ENCODE results near the gene CDK14.
A peak's percentile ranks its signal among the peaks of the same experiment; 100 is the strongest.
"Not testable (repeated sequence)": the region's sequence is repeated elsewhere in the genome, so short reads cannot be mapped to it uniquely, and the experiment has no call there.

CDK14 gene

DNA sequence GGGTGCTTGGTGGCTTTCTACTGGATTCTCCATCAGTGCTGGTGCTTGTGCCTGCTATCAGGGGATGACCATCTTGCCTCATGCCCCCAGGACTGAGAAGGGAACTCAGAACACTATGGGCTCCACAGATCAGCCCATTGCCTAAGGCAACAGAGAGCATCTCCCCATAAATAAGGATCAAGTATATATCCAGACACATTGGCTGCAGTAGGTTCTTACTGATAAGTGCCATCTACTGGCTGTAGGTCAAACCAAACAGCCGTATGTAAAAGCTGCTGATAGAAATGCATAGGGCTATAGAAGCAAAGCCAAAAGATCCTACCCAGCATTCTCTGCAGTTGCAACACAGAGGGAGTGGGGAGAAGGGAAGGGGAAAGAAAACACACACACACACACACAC, 153.7 kb downstream of the CDK14 start:
- TF ChIP-seq, protein P1, sequence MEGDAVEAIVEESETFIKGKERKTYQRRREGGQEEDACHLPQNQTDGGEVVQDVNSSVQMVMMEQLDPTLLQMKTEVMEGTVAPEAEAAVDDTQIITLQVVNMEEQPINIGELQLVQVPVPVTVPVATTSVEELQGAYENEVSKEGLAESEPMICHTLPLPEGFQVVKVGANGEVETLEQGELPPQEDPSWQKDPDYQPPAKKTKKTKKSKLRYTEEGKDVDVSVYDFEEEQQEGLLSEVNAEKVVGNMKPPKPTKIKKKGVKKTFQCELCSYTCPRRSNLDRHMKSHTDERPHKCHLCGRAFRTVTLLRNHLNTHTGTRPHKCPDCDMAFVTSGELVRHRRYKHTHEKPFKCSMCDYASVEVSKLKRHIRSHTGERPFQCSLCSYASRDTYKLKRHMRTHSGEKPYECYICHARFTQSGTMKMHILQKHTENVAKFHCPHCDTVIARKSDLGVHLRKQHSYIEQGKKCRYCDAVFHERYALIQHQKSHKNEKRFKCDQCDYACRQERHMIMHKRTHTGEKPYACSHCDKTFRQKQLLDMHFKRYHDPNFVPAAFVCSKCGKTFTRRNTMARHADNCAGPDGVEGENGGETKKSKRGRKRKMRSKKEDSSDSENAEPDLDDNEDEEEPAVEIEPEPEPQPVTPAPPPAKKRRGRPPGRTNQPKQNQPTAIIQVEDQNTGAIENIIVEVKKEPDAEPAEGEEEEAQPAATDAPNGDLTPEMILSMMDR (IDR thresholded peaks at IDR 0.05; ENCODE audit: insufficient read depth, low read length, poor library complexity, severe bottlenecking), result peak; percentile 50

DNA sequence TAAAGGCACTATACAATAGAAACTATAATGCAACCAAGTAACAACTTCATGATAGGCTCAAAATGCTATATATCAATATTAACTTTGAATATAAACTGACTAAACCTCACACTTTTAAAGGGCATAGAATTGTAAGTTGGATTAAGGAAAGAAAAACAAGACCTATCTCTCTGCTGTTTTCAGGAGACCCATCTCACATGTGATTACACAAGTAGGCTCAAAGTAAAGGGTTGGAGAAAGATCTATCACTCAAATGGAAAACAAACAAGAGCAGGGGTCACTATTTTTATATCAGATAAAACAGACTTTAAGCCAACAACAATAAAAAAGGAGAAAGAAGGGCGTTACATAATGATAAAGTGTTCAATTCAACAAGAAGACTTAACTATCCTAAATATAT, 155.5 kb downstream of the CDK14 start:
- Histone ChIP-seq H3K27me3 (replicated peaks; ENCODE audit: control insufficient read depth, insufficient read depth, low read length) (no peaks in the 10 kb centered on the region), H3K4me3 (replicated peaks; ENCODE audit: low read depth, low read length) (no peak overlapping the region), H3K36me3 (ENCODE audit: control insufficient read depth, insufficient read depth, low read length) (no peaks in the 10 kb centered on the region)
- DNase-seq (ENCODE audit: extremely low read depth, insufficient read length), result no peak
- TF ChIP-seq, protein P1 (IDR thresholded peaks at IDR 0.05; ENCODE audit: insufficient read depth, low read length, poor library complexity, severe bottlenecking), result no peak

More for the DNA sequence above, 153.7 kb downstream of the CDK14 start:
- DNase-seq (ENCODE audit: extremely low read depth, insufficient read length), result no peak
- H3K36me3 ChIP-seq (ENCODE audit: control insufficient read depth, insufficient read depth, low read length), result no peaks in the 10 kb centered on the region
- no peaks in the 10 kb centered on the region for H3K27me3 ChIP-seq (replicated peaks; ENCODE audit: control insufficient read depth, insufficient read depth, low read length)
- H3K4me3 ChIP-seq (replicated peaks; ENCODE audit: low read depth, low read length), result no peak overlapping the region

DNA sequence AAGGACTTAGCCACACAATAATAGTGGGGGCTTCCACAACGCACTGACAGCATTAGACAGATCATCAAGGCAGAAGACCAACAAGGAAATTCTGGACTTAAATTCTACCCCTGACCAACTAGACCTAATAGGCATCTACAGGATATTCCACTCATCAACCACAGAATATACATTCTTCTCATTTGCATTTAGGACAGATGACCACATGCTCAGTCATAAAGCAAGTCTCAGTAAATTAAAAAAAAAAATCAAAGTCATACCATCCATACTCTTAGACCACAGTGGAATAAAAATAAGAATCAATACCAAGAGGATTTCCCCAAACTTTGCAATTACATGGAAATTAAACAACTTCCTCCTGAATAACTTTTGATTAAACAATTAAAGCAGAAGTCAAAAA, 155.9 kb downstream of the CDK14 start:
- Histone ChIP-seq H3K36me3 (ENCODE audit: control insufficient read depth, insufficient read depth, low read length) (no peaks in the 10 kb centered on the region), H3K27me3 (replicated peaks; ENCODE audit: control insufficient read depth, insufficient read depth, low read length) (no peaks in the 10 kb centered on the region), H3K4me3 (replicated peaks; ENCODE audit: low read depth, low read length) (no peak overlapping the region)
- no peak for DNase-seq (ENCODE audit: extremely low read depth, insufficient read length)
- TF ChIP-seq, protein P1 (IDR thresholded peaks at IDR 0.05; ENCODE audit: insufficient read depth, low read length, poor library complexity, severe bottlenecking), result no peak

- TF ChIP-seq, protein P1 (IDR thresholded peaks at IDR 0.05; ENCODE audit: insufficient read depth, low read length, poor library complexity, severe bottlenecking), result no peak
- no peak for DNase-seq (ENCODE audit: extremely low read depth, insufficient read length)
- Histone ChIP-seq H3K4me3 (replicated peaks; ENCODE audit: low read depth, low read length) (no peak overlapping the region), H3K27me3 (replicated peaks; ENCODE audit: control insufficient read depth, insufficient read depth, low read length) (no peaks in the 10 kb centered on the region), H3K36me3 (ENCODE audit: control insufficient read depth, insufficient read depth, low read length) (no peaks in the 10 kb centered on the region)
These were observed 158.9 kb downstream of the CDK14 start for GRCh38 chr7:90755041-90755440.

DNA sequence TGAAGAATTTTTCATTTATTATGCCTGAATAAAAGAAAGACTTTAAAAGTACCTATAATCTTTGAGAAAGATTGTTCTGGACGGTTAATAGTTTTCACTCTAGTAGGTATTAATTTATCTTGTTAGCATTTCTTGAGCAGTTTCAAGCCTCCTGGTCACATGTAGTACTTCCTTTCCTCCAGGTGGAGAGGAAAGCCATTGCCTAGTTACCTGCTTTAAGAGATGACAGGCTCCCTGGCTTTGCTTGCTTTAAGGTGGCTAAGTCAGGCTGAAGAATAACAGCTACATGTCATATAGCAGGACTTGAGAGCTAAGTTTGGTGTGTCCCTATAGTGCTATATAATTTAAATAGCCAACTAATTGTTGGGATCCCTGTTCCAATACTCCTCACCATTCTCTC, 160.2 kb downstream of the CDK14 start:
- TF ChIP-seq, protein P1 (IDR thresholded peaks at IDR 0.05; ENCODE audit: insufficient read depth, low read length, poor library complexity, severe bottlenecking), result no peak
- DNase-seq (ENCODE audit: extremely low read depth, insufficient read length), result no peak
- Histone ChIP-seq H3K27me3 (replicated peaks; ENCODE audit: control insufficient read depth, insufficient read depth, low read length) (no peaks in the 10 kb centered on the region), H3K4me3 (replicated peaks; ENCODE audit: low read depth, low read length) (no peak overlapping the region), H3K36me3 (ENCODE audit: control insufficient read depth, insufficient read depth, low read length) (no peaks in the 10 kb centered on the region)

DNA sequence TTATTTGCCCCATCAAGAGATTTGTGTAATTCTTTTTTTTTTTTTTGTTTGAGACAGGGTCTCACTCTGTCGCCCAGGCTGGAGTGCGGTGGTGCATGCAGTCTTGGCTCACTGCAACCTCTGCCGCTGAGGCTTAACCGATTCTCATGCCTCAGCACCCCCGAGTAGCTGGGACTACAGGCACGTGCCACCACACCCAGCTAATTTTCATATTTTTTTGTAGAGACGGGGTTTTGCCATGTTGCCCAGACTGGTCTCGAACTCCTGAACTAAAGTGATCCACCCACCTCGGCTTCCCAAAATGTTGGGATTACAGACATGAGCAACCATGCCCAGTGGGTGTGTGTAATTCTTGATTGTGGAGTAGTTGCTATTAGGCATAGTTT, 161.4 kb downstream of the CDK14 start:
- not testable (repeated sequence) for H3K27me3 ChIP-seq (replicated peaks; ENCODE audit: control insufficient read depth, insufficient read depth, low read length); H3K4me3 ChIP-seq (replicated peaks; ENCODE audit: low read depth, low read length); H3K36me3 ChIP-seq (ENCODE audit: control insufficient read depth, insufficient read depth, low read length)
- DNase-seq (ENCODE audit: extremely low read depth, insufficient read length), result peak; percentile 44
